ENCODE data around the gene RAPGEF3. TPM values are rescaled to one million over a fixed set of nuclear protein-coding genes. Genes with fewer than 3 reads are reported as not detected.

Gene RAPGEF3
- total and polyA plus RNA-seq, 5 donors from 2014 or later = 0.10 to 0.79 (median 0.14) TPM; not detected in 2

- H3K4me1 ChIP-seq (ENCODE audit: control insufficient read depth, insufficient read depth, low read length, poor library complexity, severe bottlenecking) = peaks cover 36% of the 10 kb centered on the region
- peaks cover 4% of the 10 kb centered on the region for H3K27me3 Mint-ChIP-seq
- ATAC-seq (ENCODE audit: low read depth in 2 of 2) (no peak), DNase-seq (no peak)
- H3K4me1 Mint-ChIP-seq = peaks cover 15 to 40% (median 34%) of the 10 kb centered on the region in 4 donors
- H3K9me3 ChIP-seq (ENCODE audit: control insufficient read depth in 2 of 2, low read length in 2 of 2) = no peaks in the 10 kb centered on the region
- no peaks in the 10 kb centered on the region for H3K36me3 ChIP-seq (ENCODE audit: control insufficient read depth, insufficient read depth, low read length)
- H3K27ac ChIP-seq (ENCODE audit: insufficient read depth, low read length, poor library complexity, severe bottlenecking) = no peak overlapping the region
- H3K27me3 ChIP-seq (ENCODE audit: control insufficient read depth, insufficient read depth, low read length) = no peaks in the 10 kb centered on the region
- no peaks in the 10 kb centered on the region for H3K9me3 Mint-ChIP-seq
- H3K36me3 Mint-ChIP-seq = peaks cover 4% of the 10 kb centered on the region
- peak overlapping the region in 2 of 3 donors; percentile 6 to 47 for H3K27ac Mint-ChIP-seq
- H3K4me3 Mint-ChIP-seq = peak overlapping the region in 2 of 4 donors; percentile 18 to 78
- H3K4me3 ChIP-seq (ENCODE audit: low read depth, low read length) = no peak overlapping the region
Measured at GRCh38 chr12:47709237-47709636, 49.4 kb downstream of the RAPGEF3 start.

GRCh38 chr12:47707905-47708543, 50.7 kb downstream of the RAPGEF3 start:
- Histone ChIP-seq H3K36me3 (ENCODE audit: control insufficient read depth, insufficient read depth, low read length) (no peaks in the 10 kb centered on the region), H3K4me3 (ENCODE audit: low read depth, low read length) (peak overlapping the region; percentile 100), H3K27me3 (ENCODE audit: control insufficient read depth, insufficient read depth, low read length) (no peaks in the 10 kb centered on the region), H3K9me3 (ENCODE audit: control insufficient read depth in 2 of 2, low read length in 2 of 2) (no peaks in the 10 kb centered on the region), H3K4me1 (ENCODE audit: control insufficient read depth, insufficient read depth, low read length, poor library complexity, severe bottlenecking) (peaks cover 42% of the 10 kb centered on the region), H3K27ac (ENCODE audit: insufficient read depth, low read length, poor library complexity, severe bottlenecking) (peak overlapping the region; percentile 91)
- Mint-ChIP-seq H3K27ac (peak overlapping the region; percentile 91 to 94 (median 93)), H3K4me3 (peak overlapping the region; percentile 78 to 91 (median 80)), H3K9me3 (no peaks in the 10 kb centered on the region), H3K4me1 (peaks cover 25 to 52% (median 45%) of the 10 kb centered on the region in 4 donors), H3K27me3 (peaks cover 4% of the 10 kb centered on the region), H3K36me3 (peaks cover 14% of the 10 kb centered on the region)
- ATAC-seq (ENCODE audit: low read depth in 2 of 2) (no peak), DNase-seq (peak in 2 of 3 donors; percentile 15 to 57)

GRCh38 chr12:47707355-47707754, 51.3 kb downstream of the RAPGEF3 start:
- H3K9me3 Mint-ChIP-seq = no peaks in the 10 kb centered on the region
- peaks cover 14% of the 10 kb centered on the region for H3K36me3 Mint-ChIP-seq
- H3K4me1 Mint-ChIP-seq = peaks cover 25 to 56% (median 46%) of the 10 kb centered on the region in 4 donors
- H3K27ac Mint-ChIP-seq = peak overlapping the region; percentile 91 to 94 (median 91)
- peaks cover 4% of the 10 kb centered on the region for H3K27me3 Mint-ChIP-seq
- H3K4me3 ChIP-seq (ENCODE audit: low read depth, low read length) = peak overlapping the region; percentile 100
- H3K36me3 ChIP-seq (ENCODE audit: control insufficient read depth, insufficient read depth, low read length) = no peaks in the 10 kb centered on the region
- no peaks in the 10 kb centered on the region for H3K9me3 ChIP-seq (ENCODE audit: control insufficient read depth in 2 of 2, low read length in 2 of 2)
- H3K27me3 ChIP-seq (ENCODE audit: control insufficient read depth, insufficient read depth, low read length) = no peaks in the 10 kb centered on the region
- H3K4me3 Mint-ChIP-seq = peak overlapping the region; percentile 78 to 91 (median 80)
- ATAC-seq (ENCODE audit: low read depth in 2 of 2) = no peak
- DNase-seq = no peak
- H3K4me1 ChIP-seq (ENCODE audit: control insufficient read depth, insufficient read depth, low read length, poor library complexity, severe bottlenecking) = peaks cover 45% of the 10 kb centered on the region
- H3K27ac ChIP-seq (ENCODE audit: insufficient read depth, low read length, poor library complexity, severe bottlenecking) = peak overlapping the region; percentile 91

- peak within 1 kb of the TSS; percentile 100 for H3K4me3 ChIP-seq (ENCODE audit: low read depth, low read length)
- Mint-ChIP-seq H3K4me1 (peaks cover 32 to 61% (median 46%) of the 10 kb centered on the region in 4 donors), H3K9me3 (no peaks in the 10 kb centered on the region), H3K36me3 (peaks cover 19% of the 10 kb centered on the region), H3K27ac (peak within 1 kb of the TSS; percentile 92 to 99 (median 94)), H3K4me3 (peak within 1 kb of the TSS; percentile 94 to 100 (median 95)), H3K27me3 (peaks cover 4% of the 10 kb centered on the region)
- peaks cover 45% of the 10 kb centered on the region for H3K4me1 ChIP-seq (ENCODE audit: control insufficient read depth, insufficient read depth, low read length, poor library complexity, severe bottlenecking)
- peak; percentile 94 to 97 (median 94) for DNase-seq
- peak within 1 kb of the TSS; percentile 91 for H3K27ac ChIP-seq (ENCODE audit: insufficient read depth, low read length, poor library complexity, severe bottlenecking)
- peaks cover 3% of the 10 kb centered on the region for H3K36me3 ChIP-seq (ENCODE audit: control insufficient read depth, insufficient read depth, low read length)
- H3K9me3 ChIP-seq (ENCODE audit: control insufficient read depth in 2 of 2, low read length in 2 of 2) = no peaks in the 10 kb centered on the region
- H3K27me3 ChIP-seq (ENCODE audit: control insufficient read depth, insufficient read depth, low read length) = no peaks in the 10 kb centered on the region
- ATAC-seq (ENCODE audit: low read depth in 2 of 2) = peak; percentile 95 to 97
Measured at GRCh38 chr12:47705566-47706425, 52.9 kb downstream of the RAPGEF3 start, which contains the start of gene RPAP3. TSS of gene RPAP3 (minus strand) at chr12:47706030. CDS start at chr12:47702840, 3,190 bp downstream.

- Mint-ChIP-seq H3K4me3 (peak overlapping the region; percentile 94 to 99 (median 95)), H3K36me3 (peaks cover 24% of the 10 kb centered on the region), H3K9me3 (no peaks in the 10 kb centered on the region), H3K27ac (peak overlapping the region; percentile 57 to 94 (median 90)), H3K27me3 (peaks cover 4% of the 10 kb centered on the region), H3K4me1 (peaks cover 34 to 67% (median 47%) of the 10 kb centered on the region in 4 donors)
- peak overlapping the region; percentile 91 for H3K27ac ChIP-seq (ENCODE audit: insufficient read depth, low read length, poor library complexity, severe bottlenecking)
- H3K27me3 ChIP-seq (ENCODE audit: control insufficient read depth, insufficient read depth, low read length) = no peaks in the 10 kb centered on the region
- peaks cover 9% of the 10 kb centered on the region for H3K36me3 ChIP-seq (ENCODE audit: control insufficient read depth, insufficient read depth, low read length)
- no peak for ATAC-seq (ENCODE audit: low read depth in 2 of 2)
- H3K9me3 ChIP-seq (ENCODE audit: control insufficient read depth in 2 of 2, low read length in 2 of 2) = no peaks in the 10 kb centered on the region
- no peak for DNase-seq
- H3K4me1 ChIP-seq (ENCODE audit: control insufficient read depth, insufficient read depth, low read length, poor library complexity, severe bottlenecking) = peaks cover 45% of the 10 kb centered on the region
- peak overlapping the region; percentile 95 for H3K4me3 ChIP-seq (ENCODE audit: low read depth, low read length)
Measured at GRCh38 chr12:47705229-47705565, 53.5 kb downstream of the RAPGEF3 start.

GRCh38 chr12:47704719-47705118, 54.0 kb downstream of the RAPGEF3 start:
- H3K36me3 Mint-ChIP-seq = peaks cover 24% of the 10 kb centered on the region
- H3K9me3 ChIP-seq (ENCODE audit: control insufficient read depth in 2 of 2, low read length in 2 of 2) = no peaks in the 10 kb centered on the region
- no peaks in the 10 kb centered on the region for H3K9me3 Mint-ChIP-seq
- DNase-seq (no peak), ATAC-seq (ENCODE audit: low read depth in 2 of 2) (no peak)
- peaks cover 45% of the 10 kb centered on the region for H3K4me1 ChIP-seq (ENCODE audit: control insufficient read depth, insufficient read depth, low read length, poor library complexity, severe bottlenecking)
- H3K36me3 ChIP-seq (ENCODE audit: control insufficient read depth, insufficient read depth, low read length) = peaks cover 13% of the 10 kb centered on the region
- peak overlapping the region; percentile 94 to 99 (median 95) for H3K4me3 Mint-ChIP-seq
- H3K27ac ChIP-seq (ENCODE audit: insufficient read depth, low read length, poor library complexity, severe bottlenecking) = no peak overlapping the region
- H3K27ac Mint-ChIP-seq = peak overlapping the region; percentile 57 to 94 (median 90)
- H3K27me3 ChIP-seq (ENCODE audit: control insufficient read depth, insufficient read depth, low read length) = no peaks in the 10 kb centered on the region
- peak overlapping the region; percentile 95 for H3K4me3 ChIP-seq (ENCODE audit: low read depth, low read length)
- H3K27me3 Mint-ChIP-seq = peaks cover 4% of the 10 kb centered on the region
- peaks cover 34 to 70% (median 47%) of the 10 kb centered on the region in 4 donors for H3K4me1 Mint-ChIP-seq

- H3K4me1 Mint-ChIP-seq = peaks cover 18 to 46% (median 26%) of the 10 kb centered on the region in 4 donors
Measured at GRCh38 chr12:47700263-47700662, 58.4 kb downstream of the RAPGEF3 start.

More at GRCh38 chr12:47700263-47700662, 58.4 kb downstream of the RAPGEF3 start:
- Histone ChIP-seq H3K4me1 (ENCODE audit: control insufficient read depth, insufficient read depth, low read length, poor library complexity, severe bottlenecking) (peaks cover 18% of the 10 kb centered on the region), H3K27me3 (ENCODE audit: control insufficient read depth, insufficient read depth, low read length) (no peaks in the 10 kb centered on the region), H3K9me3 (ENCODE audit: control insufficient read depth in 2 of 2, low read length in 2 of 2) (no peaks in the 10 kb centered on the region), H3K4me3 (ENCODE audit: low read depth, low read length) (no peak overlapping the region), H3K27ac (ENCODE audit: insufficient read depth, low read length, poor library complexity, severe bottlenecking) (no peak overlapping the region), H3K36me3 (ENCODE audit: control insufficient read depth, insufficient read depth, low read length) (peaks cover 35% of the 10 kb centered on the region)
- H3K27me3 Mint-ChIP-seq = no peaks in the 10 kb centered on the region
- ATAC-seq (ENCODE audit: low read depth in 2 of 2) (no peak), DNase-seq (no peak)
- H3K4me3 Mint-ChIP-seq = peak overlapping the region in 1 of 4 donors; percentile 39
- H3K27ac Mint-ChIP-seq = no peak overlapping the region
- H3K36me3 Mint-ChIP-seq = peaks cover 44% of the 10 kb centered on the region
- no peaks in the 10 kb centered on the region for H3K9me3 Mint-ChIP-seq

Measured in CD4-positive, CD25-positive, alpha-beta regulatory T cell (primary cell).